Measurements from ENCODE around the gene DACT1.

DACT1 gene

GRCh38 chr14:58669556-58670200 is 31.9 kb downstream of the DACT1 start:
- DNase-seq: no peak

GRCh38 chr14:58671024-58671423 is 33.3 kb downstream of the DACT1 start:
- no peak for DNase-seq

GRCh38 chr14:58671436-58671835 is 33.7 kb downstream of the DACT1 start:
- DNase-seq: no peak

GRCh38 chr14:58673722-58674121 is 36.0 kb downstream of the DACT1 start:
- no peak for DNase-seq

- no peak for DNase-seq
Measured at GRCh38 chr14:58677001-58677400, 39.2 kb downstream of the DACT1 start.

GRCh38 chr14:58677517-58677916 is 39.8 kb downstream of the DACT1 start:
- no peak for DNase-seq

- DNase-seq: no peak
Measured at GRCh38 chr14:58677996-58678395, 40.2 kb downstream of the DACT1 start.

GRCh38 chr14:58680698-58681097 is 42.9 kb downstream of the DACT1 start:
- DNase-seq: no peak

GRCh38 chr14:58687232-58687795 is 49.6 kb downstream of the DACT1 start:
- DNase-seq: no peak

GRCh38 chr14:58690801-58691516 is 53.2 kb downstream of the DACT1 start:
- peak; percentile 52 for DNase-seq

- DNase-seq: no peak
Measured at GRCh38 chr14:58693048-58693447, 55.3 kb downstream of the DACT1 start.

- DNase-seq: no peak
Measured at GRCh38 chr14:58695514-58695913, 57.8 kb downstream of the DACT1 start.

GRCh38 chr14:58697266-58697929 is 59.6 kb downstream of the DACT1 start:
- no peak for DNase-seq

All from NCI-H2171 treated with DMSO at 0.1 percent for 48 hours (cell line).